ENCODE results near the gene RELA. TPM values are rescaled to one million over a fixed set of nuclear protein-coding genes. Genes with fewer than 3 reads are reported as not detected.

RELA gene
- total RNA-seq, 2 donors from 2014 or later, result 302 to 378 TPM

DNA sequence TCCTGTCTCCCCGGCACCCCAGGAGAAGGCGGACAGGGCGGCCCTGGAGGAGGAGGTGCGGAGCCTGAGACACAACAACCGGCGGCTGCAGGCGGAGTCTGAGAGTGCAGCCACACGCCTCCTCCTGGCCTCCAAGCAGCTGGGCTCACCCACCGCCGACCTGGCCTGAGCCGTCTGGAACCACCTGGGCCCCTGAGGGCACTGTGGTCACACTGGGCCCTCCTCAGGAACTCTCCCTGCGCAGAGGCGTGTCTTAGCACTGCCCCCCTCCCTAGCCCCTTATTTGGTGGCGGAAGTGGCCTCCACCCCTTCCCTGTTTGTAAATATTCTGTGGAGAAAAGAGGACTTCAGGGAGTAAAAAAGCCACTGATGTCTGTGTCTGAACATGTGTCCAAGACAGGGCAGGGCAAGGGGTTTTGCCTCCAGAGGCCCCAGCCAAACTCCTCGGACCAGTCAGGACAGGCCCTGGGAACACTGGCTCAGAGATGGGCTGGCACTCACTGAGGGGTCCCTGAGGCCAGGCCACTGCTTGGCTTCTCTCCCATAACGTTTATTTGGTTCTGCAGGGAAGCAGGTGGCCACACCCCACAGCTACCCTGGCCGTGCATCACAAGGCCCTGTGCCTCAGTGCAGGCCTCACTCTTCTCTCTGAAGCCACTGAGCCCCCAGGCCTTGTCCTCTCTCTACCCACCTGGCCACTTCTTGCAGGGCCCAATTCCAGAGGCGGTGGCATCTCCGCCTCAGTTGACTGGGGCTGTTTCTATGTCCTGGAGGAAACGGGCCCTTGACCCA lies 12.0 kb downstream of the RELA start:
- Mint-ChIP-seq H3K27me3 (no peaks in the 10 kb centered on the region), H3K36me3 (ENCODE audit: low read depth) (peaks cover 3% of the 10 kb centered on the region), H3K27ac (peak overlapping the region; percentile 98), H3K4me1 (peaks cover 35% of the 10 kb centered on the region), H3K4me3 (no peak overlapping the region)
- DNase-seq (no peak), ATAC-seq (no peak)
- H3K9me3 ChIP-seq (ENCODE audit: control insufficient read depth, low read length, poor library complexity, severe bottlenecking), result no peaks in the 10 kb centered on the region

DNA sequence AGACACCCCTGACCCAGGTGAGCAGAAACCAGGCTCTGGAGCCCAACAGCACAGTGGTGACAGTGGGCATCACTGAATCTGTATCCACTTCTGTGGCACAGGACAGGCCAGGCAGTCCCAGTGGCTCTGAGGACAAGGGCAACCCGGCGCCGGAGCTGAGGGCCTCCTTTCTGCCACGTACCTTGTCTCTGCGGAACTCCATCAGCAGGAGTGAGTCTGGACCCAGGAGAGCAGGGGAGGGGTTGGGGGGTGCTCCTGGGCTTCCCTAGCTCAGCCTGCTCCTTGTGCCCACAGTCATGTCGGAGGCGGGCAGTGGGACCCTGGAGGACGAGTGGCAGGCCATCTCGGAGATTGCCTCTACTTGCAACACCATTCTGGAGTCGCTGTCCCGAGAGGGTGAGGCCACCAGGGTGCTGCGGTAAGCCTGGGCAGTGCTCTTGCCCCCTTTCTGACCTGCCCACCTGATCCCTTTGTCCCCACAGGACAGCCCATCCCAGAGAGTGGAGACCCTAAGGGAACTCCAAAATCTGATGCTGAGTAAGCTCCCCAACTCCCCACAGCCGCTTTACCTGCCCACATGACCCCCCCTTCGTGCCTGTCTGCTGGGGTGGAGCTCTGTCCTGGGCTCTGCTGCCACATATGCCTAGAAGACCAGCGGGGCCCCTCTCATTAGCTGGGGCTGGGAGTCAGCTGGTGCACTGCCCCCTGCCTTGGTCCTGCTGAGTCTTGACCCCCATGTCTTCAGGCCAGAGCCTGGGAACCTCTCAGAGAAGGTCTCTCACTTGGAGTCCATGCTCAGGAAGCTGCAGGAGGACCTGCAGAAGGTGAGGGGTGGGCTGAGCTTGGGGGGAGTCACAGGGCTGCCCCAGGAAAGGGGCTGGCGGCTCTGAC lies 12.8 kb downstream of the RELA start:
- Mint-ChIP-seq H3K27me3 (no peaks in the 10 kb centered on the region), H3K4me3 (no peak overlapping the region), H3K27ac (peak overlapping the region; percentile 21), H3K36me3 (ENCODE audit: low read depth) (peaks cover 5% of the 10 kb centered on the region), H3K4me1 (peaks cover 31% of the 10 kb centered on the region)
- DNase-seq (no peak), ATAC-seq (no peak)
- H3K9me3 ChIP-seq (ENCODE audit: control insufficient read depth, low read length, poor library complexity, severe bottlenecking), result no peaks in the 10 kb centered on the region

DNA sequence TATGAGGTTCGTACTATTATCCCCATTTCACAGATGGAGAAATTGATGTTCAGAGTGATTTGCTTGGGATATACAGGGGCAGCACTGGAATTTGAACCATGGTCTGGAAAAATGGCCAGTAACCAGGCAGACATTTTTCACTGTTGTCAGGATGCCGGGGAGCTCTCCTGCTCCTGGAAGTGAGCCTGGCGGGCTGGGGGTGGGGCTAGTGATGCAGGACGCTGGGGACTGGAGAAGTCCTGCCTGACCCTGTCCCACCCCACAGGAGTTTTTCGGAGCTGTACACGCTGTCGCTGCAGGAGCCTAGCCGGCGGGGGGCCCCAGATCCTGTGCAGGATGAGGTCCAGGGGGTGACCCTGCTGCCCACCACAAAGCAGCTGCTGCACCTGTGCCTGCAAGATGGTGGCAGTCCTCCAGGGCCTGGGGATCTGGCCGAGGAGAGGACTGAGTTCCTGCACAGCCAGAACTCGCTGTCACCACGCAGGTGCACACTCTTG lies 13.7 kb downstream of the RELA start:
- H3K4me3 Mint-ChIP-seq, result no peak overlapping the region
- H3K27me3 Mint-ChIP-seq, result no peaks in the 10 kb centered on the region
- H3K27ac Mint-ChIP-seq, result no peak overlapping the region
- no peak for DNase-seq
- no peak for ATAC-seq
- peaks cover 5% of the 10 kb centered on the region for H3K36me3 Mint-ChIP-seq (ENCODE audit: low read depth)
- peaks cover 34% of the 10 kb centered on the region for H3K4me1 Mint-ChIP-seq
- H3K9me3 ChIP-seq (ENCODE audit: control insufficient read depth, low read length, poor library complexity, severe bottlenecking), result no peaks in the 10 kb centered on the region

DNA sequence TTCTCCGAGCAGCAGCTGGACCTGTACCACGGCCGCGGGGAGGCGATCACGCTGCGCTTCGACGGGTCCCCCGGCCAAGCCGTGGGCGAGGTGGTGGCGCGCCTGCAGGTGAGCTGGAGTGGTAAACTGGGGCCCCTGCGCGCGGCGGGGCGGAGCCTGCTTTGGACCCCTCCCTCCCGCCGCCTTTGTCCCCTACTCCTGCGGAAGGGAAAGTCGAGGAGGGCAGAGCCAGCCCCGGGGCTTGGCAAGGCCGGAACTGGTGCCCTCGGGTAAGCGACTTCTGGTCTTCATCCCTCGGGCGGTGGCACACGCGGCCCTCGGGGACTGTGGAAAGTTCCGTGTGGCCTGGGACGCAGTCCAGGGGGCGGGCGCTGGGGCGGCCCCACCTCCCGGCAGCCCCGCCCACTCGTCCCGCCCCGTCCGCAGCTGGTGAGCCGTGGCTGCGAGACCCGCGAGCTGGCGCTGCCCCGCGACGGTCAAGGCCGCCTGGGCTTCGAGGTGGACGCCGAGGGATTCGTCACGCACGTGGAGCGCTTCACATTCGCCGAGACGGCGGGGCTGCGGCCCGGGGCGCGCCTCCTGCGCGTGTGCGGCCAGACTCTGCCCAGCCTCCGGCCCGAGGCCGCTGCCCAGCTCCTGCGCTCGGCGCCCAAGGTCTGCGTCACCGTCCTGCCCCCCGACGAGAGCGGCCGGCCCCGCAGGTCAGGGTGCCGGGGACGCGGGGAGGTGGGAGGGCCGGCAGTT lies 15.6 kb downstream of the RELA start:
- H3K4me1 Mint-ChIP-seq, result peaks cover 27% of the 10 kb centered on the region
- H3K36me3 Mint-ChIP-seq (ENCODE audit: low read depth), result peaks cover 7% of the 10 kb centered on the region
- H3K27ac Mint-ChIP-seq, result no peak overlapping the region
- no peaks in the 10 kb centered on the region for H3K9me3 ChIP-seq (ENCODE audit: control insufficient read depth, low read length, poor library complexity, severe bottlenecking)
- no peak overlapping the region for H3K4me3 Mint-ChIP-seq
- no peak for DNase-seq
- no peak for ATAC-seq
- H3K27me3 Mint-ChIP-seq, result no peaks in the 10 kb centered on the region

DNA sequence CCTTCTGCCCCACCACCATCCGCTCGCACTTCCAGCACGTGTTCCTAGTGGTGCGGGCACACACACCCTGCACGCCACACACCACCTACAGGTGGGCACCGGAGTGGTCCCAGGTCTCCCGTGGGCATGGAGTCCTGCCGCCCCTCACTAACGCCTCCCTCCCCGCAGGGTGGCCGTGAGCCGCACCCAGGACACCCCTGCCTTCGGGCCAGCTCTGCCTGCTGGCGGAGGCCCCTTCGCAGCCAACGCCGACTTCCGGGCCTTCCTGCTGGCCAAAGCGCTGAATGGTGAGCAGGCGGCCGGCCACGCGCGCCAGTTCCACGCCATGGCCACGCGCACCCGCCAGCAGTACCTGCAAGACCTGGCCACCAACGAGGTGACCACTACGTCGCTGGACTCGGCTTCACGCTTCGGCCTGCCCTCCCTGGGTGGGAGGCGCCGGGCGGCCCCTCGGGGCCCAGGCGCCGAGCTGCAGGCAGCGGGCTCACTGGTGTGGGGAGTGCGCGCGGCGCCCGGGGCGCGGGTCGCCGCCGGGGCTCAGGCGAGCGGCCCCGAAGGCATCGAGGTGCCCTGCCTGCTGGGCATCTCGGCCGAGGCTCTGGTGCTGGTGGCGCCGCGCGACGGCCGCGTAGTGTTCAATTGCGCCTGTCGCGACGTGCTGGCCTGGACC lies 16.3 kb downstream of the RELA start:
- no peak for DNase-seq
- H3K4me3 Mint-ChIP-seq, result no peak overlapping the region
- peaks cover 25% of the 10 kb centered on the region for H3K4me1 Mint-ChIP-seq
- peak overlapping the region; percentile 67 for H3K27ac Mint-ChIP-seq
- H3K27me3 Mint-ChIP-seq, result no peaks in the 10 kb centered on the region
- no peak for ATAC-seq
- H3K9me3 ChIP-seq (ENCODE audit: control insufficient read depth, low read length, poor library complexity, severe bottlenecking), result no peaks in the 10 kb centered on the region
- peaks cover 7% of the 10 kb centered on the region for H3K36me3 Mint-ChIP-seq (ENCODE audit: low read depth)

DNA sequence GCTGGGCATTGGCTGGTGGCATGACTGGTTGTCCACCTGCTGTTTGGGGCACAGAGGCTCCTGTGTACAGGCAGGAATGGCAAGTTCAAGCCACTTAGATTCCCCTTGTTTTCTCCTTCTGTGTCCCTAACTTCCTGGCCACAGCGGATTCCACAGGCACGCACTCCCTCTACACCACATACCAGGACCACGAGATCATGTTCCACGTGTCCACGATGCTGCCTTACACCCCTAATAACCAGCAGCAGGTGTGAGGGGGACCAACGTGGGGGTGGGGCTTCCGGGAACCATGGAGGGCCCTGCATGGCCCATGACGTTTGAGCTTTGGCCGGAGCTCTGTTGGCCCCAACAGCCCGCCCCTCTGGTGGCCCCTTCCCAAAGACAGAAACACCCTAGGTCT lies 17.0 kb downstream of the RELA start:
- H3K27ac Mint-ChIP-seq, result peak overlapping the region; percentile 67
- H3K9me3 ChIP-seq (ENCODE audit: control insufficient read depth, low read length, poor library complexity, severe bottlenecking), result no peaks in the 10 kb centered on the region
- no peaks in the 10 kb centered on the region for H3K27me3 Mint-ChIP-seq
- no peak overlapping the region for H3K4me3 Mint-ChIP-seq
- ATAC-seq (no peak), DNase-seq (no peak)
- peaks cover 4% of the 10 kb centered on the region for H3K36me3 Mint-ChIP-seq (ENCODE audit: low read depth)
- H3K4me1 Mint-ChIP-seq, result peaks cover 26% of the 10 kb centered on the region

DNA sequence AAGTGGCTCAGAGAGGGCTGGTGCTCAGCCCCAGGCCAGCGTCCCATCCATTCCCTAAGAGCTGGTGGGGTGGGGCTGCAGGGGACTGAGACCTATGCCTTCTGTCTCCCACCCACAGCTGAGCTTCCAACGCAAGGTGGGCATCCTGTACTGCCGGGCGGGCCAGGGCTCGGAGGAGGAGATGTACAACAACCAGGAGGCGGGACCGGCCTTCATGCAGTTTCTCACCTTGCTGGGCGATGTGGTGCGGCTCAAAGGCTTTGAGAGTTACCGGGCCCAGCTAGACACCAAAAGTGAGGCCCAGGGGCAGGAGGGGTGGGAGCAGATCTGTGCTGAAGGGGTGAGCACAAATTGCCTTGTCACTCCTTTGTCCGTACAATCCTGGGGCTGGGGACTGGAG lies 17.9 kb downstream of the RELA start:
- H3K9me3 ChIP-seq (ENCODE audit: control insufficient read depth, low read length, poor library complexity, severe bottlenecking), result no peaks in the 10 kb centered on the region
- peaks cover 4% of the 10 kb centered on the region for H3K36me3 Mint-ChIP-seq (ENCODE audit: low read depth)
- no peak for ATAC-seq
- no peaks in the 10 kb centered on the region for H3K27me3 Mint-ChIP-seq
- no peak for DNase-seq
- peak overlapping the region; percentile 21 for H3K4me3 Mint-ChIP-seq
- peaks cover 31% of the 10 kb centered on the region for H3K4me1 Mint-ChIP-seq
- H3K27ac Mint-ChIP-seq, result peak overlapping the region; percentile 32

DNA sequence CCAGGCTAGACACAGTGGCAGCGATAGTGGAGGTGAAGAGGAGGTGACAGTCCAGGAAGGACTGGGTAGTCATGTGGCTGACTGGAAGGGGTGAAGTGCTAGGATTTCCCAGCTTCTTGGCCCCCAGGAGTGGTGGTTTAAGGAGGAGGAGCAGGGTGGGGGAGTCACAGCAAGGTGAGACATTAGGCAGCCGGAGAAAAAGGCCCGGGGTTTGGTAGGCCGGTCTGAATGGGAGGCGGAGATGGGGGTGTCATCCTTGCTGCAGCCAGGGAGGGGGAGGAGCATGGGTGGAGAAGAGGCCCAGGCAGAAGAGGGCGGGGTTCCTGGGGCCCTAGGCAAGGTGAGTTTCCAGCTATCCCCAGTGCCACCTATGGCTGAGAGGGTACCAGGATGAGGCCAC lies 18.7 kb downstream of the RELA start:
- ATAC-seq (no peak), DNase-seq (no peak)
- H3K4me3 Mint-ChIP-seq, result no peak overlapping the region
- peaks cover 4% of the 10 kb centered on the region for H3K36me3 Mint-ChIP-seq (ENCODE audit: low read depth)
- peaks cover 38% of the 10 kb centered on the region for H3K4me1 Mint-ChIP-seq
- no peaks in the 10 kb centered on the region for H3K9me3 ChIP-seq (ENCODE audit: control insufficient read depth, low read length, poor library complexity, severe bottlenecking)
- H3K27me3 Mint-ChIP-seq, result no peaks in the 10 kb centered on the region
- peak overlapping the region; percentile 66 for H3K27ac Mint-ChIP-seq

DNA sequence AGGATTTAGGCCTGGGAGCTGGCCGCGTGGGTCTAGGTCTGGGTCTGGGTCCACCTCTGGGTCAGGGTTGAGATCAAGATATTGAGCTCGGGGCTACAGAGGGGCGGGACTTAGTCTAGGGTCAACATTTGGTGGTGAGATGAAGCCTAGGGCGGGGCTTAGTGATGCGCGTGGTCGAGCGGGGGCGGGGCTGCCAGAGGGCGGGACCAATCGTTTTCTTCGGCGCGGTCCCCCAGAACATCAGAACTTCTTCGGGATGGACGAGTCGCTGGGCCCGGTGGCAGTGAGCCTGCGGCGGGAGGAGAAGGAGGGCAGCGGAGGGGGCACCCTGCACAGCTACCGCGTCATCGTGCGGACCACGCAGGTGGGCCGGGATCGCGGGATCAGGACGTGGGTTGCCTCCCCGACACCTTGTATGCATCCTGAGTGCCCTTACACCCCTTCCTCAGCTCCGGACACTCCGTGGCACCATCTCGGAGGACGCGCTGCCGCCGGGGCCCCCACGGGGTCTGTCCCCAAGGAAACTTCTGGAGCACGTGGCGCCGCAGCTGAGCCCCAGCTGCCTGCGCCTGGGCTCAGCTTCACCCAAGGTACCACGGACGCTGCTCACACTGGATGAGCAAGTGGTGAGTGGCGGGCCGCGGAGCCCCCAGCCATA lies 20.6 kb downstream of the RELA start:
- H3K27me3 Mint-ChIP-seq, result no peaks in the 10 kb centered on the region
- H3K4me1 Mint-ChIP-seq, result peaks cover 44% of the 10 kb centered on the region
- H3K9me3 ChIP-seq (ENCODE audit: control insufficient read depth, low read length, poor library complexity, severe bottlenecking), result no peaks in the 10 kb centered on the region
- H3K27ac Mint-ChIP-seq, result peak overlapping the region; percentile 90
- no peak for DNase-seq
- no peak for ATAC-seq
- peaks cover 4% of the 10 kb centered on the region for H3K36me3 Mint-ChIP-seq (ENCODE audit: low read depth)
- peak overlapping the region; percentile 80 for H3K4me3 Mint-ChIP-seq

DNA sequence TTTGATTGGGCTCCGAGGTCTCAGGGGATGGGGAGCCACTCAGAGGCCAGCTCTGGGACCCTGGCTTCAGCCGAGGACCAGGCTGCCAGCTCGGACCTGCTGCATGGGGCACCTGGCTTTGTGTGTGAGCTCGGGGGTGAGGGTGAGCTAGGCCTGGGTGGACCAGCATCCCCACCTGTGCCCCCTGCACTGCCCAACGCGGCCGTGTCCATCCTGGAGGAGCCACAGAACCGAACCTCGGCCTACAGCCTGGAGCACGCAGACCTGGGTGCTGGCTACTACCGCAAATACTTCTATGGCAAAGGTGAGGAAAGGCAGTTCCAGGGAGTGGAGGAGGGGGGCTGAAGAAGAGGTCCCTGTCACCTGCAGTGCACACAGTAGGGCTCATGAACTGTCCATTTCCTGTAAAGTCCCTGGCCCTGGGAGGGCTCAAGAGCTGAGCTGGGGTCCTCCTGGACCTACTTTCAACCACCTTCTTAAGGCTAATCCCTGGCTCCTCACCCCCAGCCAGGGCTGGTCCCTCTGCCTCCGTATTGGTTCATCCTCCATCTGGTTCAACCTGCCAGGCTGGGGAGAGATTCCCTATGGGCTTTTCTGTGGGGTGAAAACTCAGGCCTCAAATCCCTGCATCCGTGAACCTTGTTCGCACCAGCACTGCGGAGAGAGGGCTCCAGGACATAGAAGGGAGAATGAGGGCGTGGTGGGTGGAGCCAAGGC lies 21.3 kb downstream of the RELA start:
- no peak for ATAC-seq
- peaks cover 44% of the 10 kb centered on the region for H3K4me1 Mint-ChIP-seq

DNA sequence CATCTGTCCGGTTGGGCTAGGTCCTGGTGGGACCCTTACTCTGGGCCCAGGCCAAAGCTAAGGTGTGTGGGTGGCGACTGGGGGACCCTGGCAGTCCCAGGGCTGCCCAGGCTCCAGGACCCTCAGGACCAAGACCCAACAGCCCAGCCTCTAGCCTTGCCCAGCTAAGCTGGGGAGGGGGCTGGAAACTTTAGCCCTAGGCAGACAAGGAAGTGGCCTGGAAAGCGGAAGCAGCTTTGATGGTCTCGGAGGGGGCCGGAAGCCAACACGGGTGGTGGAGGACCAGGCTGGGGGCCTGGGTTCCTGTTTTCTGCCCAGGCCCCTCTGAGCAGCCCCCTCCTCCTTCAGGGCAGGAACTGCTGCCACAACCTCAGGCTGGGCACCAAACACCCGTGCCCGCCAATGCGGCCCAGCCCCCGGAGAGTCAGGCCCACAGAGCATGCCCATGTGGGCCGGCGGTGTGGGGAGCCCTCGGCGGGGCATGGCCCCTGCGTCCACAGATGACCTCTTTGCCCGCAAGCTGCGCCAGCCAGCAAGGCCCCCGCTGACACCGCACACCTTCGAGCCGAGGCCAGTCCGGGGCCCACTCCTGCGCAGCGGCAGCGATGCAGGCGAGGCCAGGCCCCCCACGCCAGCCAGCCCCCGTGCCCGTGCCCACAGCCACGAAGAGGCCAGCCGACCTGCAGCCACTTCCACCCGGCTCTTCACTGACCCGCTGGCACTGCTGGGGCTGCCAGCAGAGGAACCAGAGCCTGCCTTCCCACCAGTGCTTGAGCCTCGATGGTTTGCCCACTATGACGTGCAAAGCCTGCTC lies 22.0 kb downstream of the RELA start:
- H3K4me3 Mint-ChIP-seq, result peak overlapping the region; percentile 95
- ATAC-seq (no peak), DNase-seq (no peak)
- H3K27ac Mint-ChIP-seq, result peak overlapping the region; percentile 94
- H3K36me3 Mint-ChIP-seq (ENCODE audit: low read depth), result peaks cover 4% of the 10 kb centered on the region
- no peaks in the 10 kb centered on the region for H3K9me3 ChIP-seq (ENCODE audit: control insufficient read depth, low read length, poor library complexity, severe bottlenecking)
- H3K4me1 Mint-ChIP-seq, result peaks cover 44% of the 10 kb centered on the region
- H3K27me3 Mint-ChIP-seq, result no peaks in the 10 kb centered on the region

More for the DNA sequence above, 21.3 kb downstream of the RELA start:
- Mint-ChIP-seq H3K4me3 (peak overlapping the region; percentile 80), H3K27me3 (no peaks in the 10 kb centered on the region), H3K27ac (peak overlapping the region; percentile 90), H3K36me3 (ENCODE audit: low read depth) (peaks cover 4% of the 10 kb centered on the region)
- H3K9me3 ChIP-seq (ENCODE audit: control insufficient read depth, low read length, poor library complexity, severe bottlenecking), result no peaks in the 10 kb centered on the region
- no peak for DNase-seq
